Fibroblast of skin of back (primary cell): Measurements from ENCODE around the gene CCNJ. TPM values are rescaled to one million over a fixed set of nuclear protein-coding genes. Genes with fewer than 3 reads are reported as not detected.
A peak's percentile ranks its signal among the peaks of the same experiment; 100 is the strongest.
"Not testable (repeated sequence)": the region's sequence is repeated elsewhere in the genome, so short reads cannot be mapped to it uniquely, and the experiment has no call there.

Source experiments
- DNase-seq: peaks from one replicate; pipeline ENCODE4 v3.0.0-alpha.2; 2013
- polyA plus RNA-seq, 2 experiments: library from polyadenylated mRNA; unstranded; fragments of 120-200 nt; gene quantifications; one replicate each; pipeline ENCODE4 v1.2.1, GENCODE V29; 2013; ENCODE audit not compliant: insufficient read length in 2 of 2

The CCNJ gene
- polyA plus RNA-seq (2013, experiment 1 of 2; ENCODE audit: insufficient read length), result 7.1 TPM
- polyA plus RNA-seq (2013, experiment 2 of 2; ENCODE audit: insufficient read length), result 5.6 TPM

GRCh38 chr10:96043033-96043892 is at the start of gene CCNJ:
CCNJ (plus strand) TSS chr10:96043583; CDS start chr10:96044394, 811 bp downstream.
- DNase-seq, result peak; percentile 90

GRCh38 chr10:95994376-95994775 is 49.0 kb upstream of the CCNJ start:
- DNase-seq, result not testable (repeated sequence)

GRCh38 chr10:95998255-95998784 is 45.1 kb upstream of the CCNJ start:
- DNase-seq, result no peak

GRCh38 chr10:96013956-96014355 is 29.4 kb upstream of the CCNJ start:
- DNase-seq, result no peak

GRCh38 chr10:96014473-96015102 is 28.8 kb upstream of the CCNJ start:
- DNase-seq, result no peak

- DNase-seq, result peak; percentile 56
Measured at GRCh38 chr10:96017191-96017687, 26.1 kb upstream of the CCNJ start.

- DNase-seq, result no peak
Measured at GRCh38 chr10:96021332-96021731, 22.1 kb upstream of the CCNJ start.

- DNase-seq, result no peak
Measured at GRCh38 chr10:96022739-96023138, 20.6 kb upstream of the CCNJ start.

GRCh38 chr10:96023168-96023567 is 20.2 kb upstream of the CCNJ start:
- no peak for DNase-seq

GRCh38 chr10:96025566-96025965 is 17.8 kb upstream of the CCNJ start:
- DNase-seq, result peak; percentile 5

GRCh38 chr10:96034625-96035024 is 8.8 kb upstream of the CCNJ start:
- DNase-seq, result no peak

GRCh38 chr10:96038476-96039387 is 4.7 kb upstream of the CCNJ start:
- no peak for DNase-seq

GRCh38 chr10:96041146-96041545 is 2.2 kb upstream of the CCNJ start:
- no peak for DNase-seq

GRCh38 chr10:96043893-96044715 is 721 bp downstream of the CCNJ start:
- DNase-seq, result peak; percentile 49

- peak; percentile 16 for DNase-seq
Measured at GRCh38 chr10:96044736-96045135, 1.4 kb downstream of the CCNJ start.

GRCh38 chr10:96046546-96046945 is 3.2 kb downstream of the CCNJ start:
- DNase-seq, result no peak

GRCh38 chr10:96047004-96047649 is 3.7 kb downstream of the CCNJ start:
- no peak for DNase-seq

- not testable (repeated sequence) for DNase-seq
Measured at GRCh38 chr10:96047925-96048324, 4.5 kb downstream of the CCNJ start.

- DNase-seq, result no peak
Measured at GRCh38 chr10:96049340-96049739, 6.0 kb downstream of the CCNJ start.

GRCh38 chr10:96053985-96054384 is 10.6 kb downstream of the CCNJ start:
- no peak for DNase-seq

GRCh38 chr10:96056787-96057186 is 13.4 kb downstream of the CCNJ start:
- no peak for DNase-seq
